HepG2 (cell line): ENCODE data around the gene RBM23. TPM values are rescaled to one million over a fixed set of nuclear protein-coding genes. Genes with fewer than 3 reads are reported as not detected.

ENCODE experiments used
- ATAC-seq: fragments of 200-7000 bp; cut with Tn5 transposase; 3 replicates; pipeline ENCODE4 v1.9.1; 2020; ENCODE audit warnings: mild to moderate bottlenecking, moderate library complexity
- BruUV-seq: library from RNA; stranded (reverse); fragments of 400-500 nt; replicated peaks from 2 replicates; lab custom pipeline; 2021; lab: Mats Ljungman, UMichigan
- CTCF ChIA-PET: fragments of 300-600 bp; formaldehyde crosslinking; extraction: SDS; loops from one replicate; lab custom pipeline; 2021; ENCODE audit warnings: low total read pairs, inconsistent platforms, low intra/inter-chr PET ratio; lab: Yijun Ruan, JAX
- POLR2A ChIA-PET: fragments of 350-600 bp; sonication (Branson Sonifier 250); formaldehyde crosslinking; loops from one replicate; lab custom pipeline; 2020; ENCODE audit warnings: antibody characterized with exemption, inconsistent platforms; lab: Yijun Ruan, JAX
- DNase-seq: peaks from one replicate; pipeline ENCODE4 v3.0.0-alpha.2; 2015; ENCODE audit warnings: low spot score
- FAIRE-seq: peaks from 3 replicates; lab custom pipeline; 2011; peaks lifted over from hg19 to GRCh38; lab: Jason Lieb, UNC
- H2AFZ ChIP-seq: one replicate; pipeline ENCODE4 v1.6.1; 2011; ENCODE audit warnings: low read length, inconsistent platforms
- H3K27ac ChIP-seq: fragments of 300-600 bp; 3 replicates; pipeline ENCODE4 v1.8.0; 2011; ENCODE audit warnings: mixed run types, mild to moderate bottlenecking, mixed read lengths, low read length, inconsistent platforms; ENCODE audit not compliant: insufficient read depth; ENCODE audit errors: extremely low read length
- H3K27me3 ChIP-seq, 2 experiments: fragments of 200-600 bp in 1 of 2; 2 replicates in 1 of 2; 3 replicates in 1 of 2; pipeline versions ENCODE4 v1.6.0 to v1.8.0; 2011; ENCODE audit warnings: low read length in 2 of 2, mild to moderate bottlenecking in 2 of 2, moderate library complexity in 2 of 2, inconsistent platforms in 1 of 2; ENCODE audit not compliant: insufficient read depth in 2 of 2, control insufficient read depth in 1 of 2
- H3K36me3 ChIP-seq, 2 experiments: fragments of 200-600 bp in 1 of 2; replicated peaks in 1 of 2; 2 replicates in 1 of 2; 3 replicates in 1 of 2; pipeline versions ENCODE4 v1.5.1 to v1.8.0; 2011; ENCODE audit warnings: low read length in 2 of 2, inconsistent platforms in 1 of 2; ENCODE audit not compliant: insufficient read depth in 2 of 2, control insufficient read depth in 1 of 2
- H3K4me1 ChIP-seq: 2 replicates; pipeline ENCODE4 v1.5.1; 2012; ENCODE audit warnings: low read length, inconsistent platforms; ENCODE audit not compliant: insufficient read depth
- H3K4me2 ChIP-seq: 2 replicates; pipeline ENCODE4 v1.6.0; 2011; ENCODE audit warnings: low read depth, low read length, inconsistent platforms
- H3K4me3 ChIP-seq, 3 experiments: fragments of 200-600 bp in 1 of 3; sonication (generic), shearing (Covaris generic) in 1 of 3; replicated peaks in 1 of 3; 2 replicates each; pipeline ENCODE4 v1.5.1; 2011 to 2016; ENCODE audit warnings: low read length in 3 of 3, inconsistent platforms in 2 of 3, low read depth in 2 of 3, mild to moderate bottlenecking in 2 of 3, control low read depth in 1 of 3, mixed read lengths in 1 of 3; ENCODE audit not compliant: insufficient read depth in 1 of 3
- H3K79me2 ChIP-seq: one replicate; pipeline ENCODE4 v1.6.1; 2011; ENCODE audit warnings: low read length, inconsistent platforms; ENCODE audit not compliant: insufficient read depth
- H3K9ac ChIP-seq: 2 replicates; pipeline ENCODE4 v1.6.0; 2011; ENCODE audit warnings: mild to moderate bottlenecking, low read depth, low read length, inconsistent platforms; ENCODE audit not compliant: insufficient read depth
- H3K9me3 ChIP-seq: 2 replicates; pipeline ENCODE4 v1.5.1; 2012; ENCODE audit warnings: mild to moderate bottlenecking, low read length
- H4K20me1 ChIP-seq: 2 replicates; pipeline ENCODE4 v1.6.0; 2011; ENCODE audit warnings: inconsistent platforms, mild to moderate bottlenecking, low read length, moderate library complexity; ENCODE audit not compliant: insufficient read depth
- CBX1 ChIP-seq: IDR thresholded peaks from one replicate; pipeline ENCODE4 v1.6.1; 2016; ENCODE audit warnings: antibody characterized with exemption, low read depth
- IRX3 ChIP-seq: sonication (generic); formaldehyde crosslinking; IDR thresholded peaks from 2 replicates; pipeline ENCODE4 v1.8.1; 2023; ENCODE audit warnings: mild to moderate bottlenecking, low read depth, missing genetic modification reagents, borderline replicate concordance
- POLR2AphosphoS5 ChIP-seq: IDR thresholded peaks from 2 replicates; pipeline ENCODE4 v1.6.1; 2012; ENCODE audit warnings: low read depth, low read length
- RBM22 ChIP-seq: fragments of 200-400 bp; formaldehyde crosslinking; optimal IDR thresholded peaks from 2 replicates; pipeline ENCODE3; 2017; ENCODE audit warnings: mild to moderate bottlenecking, low read length, moderate library complexity
- TMF1 ChIP-seq: sonication (generic); formaldehyde crosslinking; IDR thresholded peaks from 2 replicates; pipeline ENCODE4 v1.8.1; 2022; ENCODE audit warnings: low read depth, missing genetic modification reagents
- WGBS: methylation state at CpG from one replicate; pipeline ENCODE4 v1.1.6; 2017; ENCODE audit warnings: low lambda C conversion rate; 5-methylcytosine and 5-hydroxymethylcytosine counted together
- in situ Hi-C: cut with HindIII; loops from 2 replicates; pipeline ENCODE4 v1.10.0; 2017; ENCODE audit warnings: low pct_unique_long_range_greater_than_20kb; ENCODE audit not compliant: extremely low pct_ligation_motif_present
- intact Hi-C: fragments of 100-400 bp; cut with micrococcal nuclease; formaldehyde crosslinking; loops from one replicate; pipeline ENCODE4 v1.10.0; 2022; ENCODE audit not compliant: unreplicated experiment
- polyA plus RNA-seq, 8 experiments: library from polyadenylated mRNA; depleted of rRNA in 3 of 8; stranded (reverse) in 7 of 8; unstranded in 1 of 8; fragments of >200 nt; fragmentation: Illumina TruSeq in 4 of 8; extraction: Trizol in 4 of 8; gene quantifications; 2 replicates each; pipeline versions ENCODE4 v1.2.1 to v1.2.3, GENCODE V29; 2011 to 2016; ENCODE audit warnings: low read depth in 4 of 8, missing spikeins in 1 of 8, mixed read lengths in 1 of 8; ENCODE audit not compliant: insufficient read depth in 1 of 8
- total RNA-seq, 5 experiments: library from RNA; depleted of rRNA; stranded (reverse); fragments of >200 nt; fragmentation: Illumina TruSeq; extraction: Trizol; gene quantifications; 2 replicates each; pipeline ENCODE4 v1.2.3, GENCODE V29; 2016; ENCODE audit warnings: low read depth in 1 of 5
- TF ChIP-seq, protein P1 (sequence below): sonication (generic); formaldehyde crosslinking; IDR thresholded peaks from 2 replicates; pipeline ENCODE4 v1.4.0; 2020; ENCODE audit warnings: missing genetic modification reagents

Gene RBM23
- total and polyA plus RNA-seq, 2 of the 13 experiments (the other 11 are each of a cell fraction or from before 2014, with no cell fraction given): 1.5 to 2.1 TPM

DNA sequence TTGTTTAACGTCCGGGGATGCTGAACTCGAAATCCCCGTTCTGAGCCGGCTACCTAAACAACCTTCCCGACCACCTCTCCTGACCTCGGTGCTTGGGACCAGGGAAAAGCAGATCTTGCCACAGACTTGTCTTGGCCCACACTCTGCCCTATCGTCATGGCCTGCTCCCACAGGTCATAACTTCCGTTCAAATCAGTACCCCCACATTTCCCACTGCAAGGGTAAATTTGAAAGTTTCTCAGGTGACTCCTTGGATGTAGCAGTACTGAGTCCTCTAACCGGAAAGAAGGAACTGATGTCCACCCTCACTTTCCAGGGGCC is 612 bp upstream of the RBM23 start:
- intact Hi-C loops (no loop called here), in situ Hi-C loops (no loop called here)
- CTCF ChIA-PET: no interaction called here
- Histone ChIP-seq H3K27me3 (no peaks in the 10 kb centered on the region), H3K4me1 (peaks cover 29% of the 10 kb centered on the region), H3K79me2 (no peaks in the 10 kb centered on the region), H3K9ac (no peak overlapping the region), H4K20me1 (no peaks in the 10 kb centered on the region), H3K36me3 (peaks cover 40 to 58% of the 10 kb centered on the region in 2 experiments), H3K4me3 (no peak overlapping the region), H3K27ac (no peak overlapping the region), H2AFZ (no peak overlapping the region), H3K4me2 (no peak overlapping the region), H3K9me3 (no peaks in the 10 kb centered on the region)
- no peak for DNase-seq
- TF ChIP-seq IRX3: 0 out of 2 replicates have a peak, but pooled peaks have one; percentile 12
- 0 out of 2 replicates have a peak, but pooled peaks have one; percentile 34 for TF ChIP-seq TMF1 (CRISPR knock-in tag)
- TF ChIP-seq CBX1: no peak
- peak; percentile 6 for TF ChIP-seq RBM22
- TF ChIP-seq, protein P1, sequence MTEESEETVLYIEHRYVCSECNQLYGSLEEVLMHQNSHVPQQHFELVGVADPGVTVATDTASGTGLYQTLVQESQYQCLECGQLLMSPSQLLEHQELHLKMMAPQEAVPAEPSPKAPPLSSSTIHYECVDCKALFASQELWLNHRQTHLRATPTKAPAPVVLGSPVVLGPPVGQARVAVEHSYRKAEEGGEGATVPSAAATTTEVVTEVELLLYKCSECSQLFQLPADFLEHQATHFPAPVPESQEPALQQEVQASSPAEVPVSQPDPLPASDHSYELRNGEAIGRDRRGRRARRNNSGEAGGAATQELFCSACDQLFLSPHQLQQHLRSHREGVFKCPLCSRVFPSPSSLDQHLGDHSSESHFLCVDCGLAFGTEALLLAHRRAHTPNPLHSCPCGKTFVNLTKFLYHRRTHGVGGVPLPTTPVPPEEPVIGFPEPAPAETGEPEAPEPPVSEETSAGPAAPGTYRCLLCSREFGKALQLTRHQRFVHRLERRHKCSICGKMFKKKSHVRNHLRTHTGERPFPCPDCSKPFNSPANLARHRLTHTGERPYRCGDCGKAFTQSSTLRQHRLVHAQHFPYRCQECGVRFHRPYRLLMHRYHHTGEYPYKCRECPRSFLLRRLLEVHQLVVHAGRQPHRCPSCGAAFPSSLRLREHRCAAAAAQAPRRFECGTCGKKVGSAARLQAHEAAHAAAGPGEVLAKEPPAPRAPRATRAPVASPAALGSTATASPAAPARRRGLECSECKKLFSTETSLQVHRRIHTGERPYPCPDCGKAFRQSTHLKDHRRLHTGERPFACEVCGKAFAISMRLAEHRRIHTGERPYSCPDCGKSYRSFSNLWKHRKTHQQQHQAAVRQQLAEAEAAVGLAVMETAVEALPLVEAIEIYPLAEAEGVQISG: no peak
- TF ChIP-seq POLR2AphosphoS5: peak; percentile 46
- FAIRE-seq: no peak
- no TSS peak for BruUV-seq
- ATAC-seq: no peak
- POLR2A ChIA-PET: interaction anchor here (1.3 to 2.5 kb wide), 4 partner anchors 10 to 63 kb away, joined by 3 to 21 read pairs (median 8); partner anchors contain the start of genes AJUBA, HAUS4, LRP10 and PRMT5
- 98% methylated on average over 10 of the region's 10 CpGs for WGBS
